PC-9 (cell line): ENCODE data around the gene NRSN1. TPM values are rescaled to one million over a fixed set of nuclear protein-coding genes. Genes with fewer than 3 reads are reported as not detected.

Experiments used
- BruUV-seq: library from RNA; stranded (reverse); fragments of 400-500 nt; replicated peaks from 2 replicates; lab custom pipeline; 2021; lab: Mats Ljungman, UMichigan
- CTCF ChIA-PET: fragments of 300-600 bp; sonication (Branson Sonifier 250); formaldehyde crosslinking; loops from one replicate; lab custom pipeline; 2022; ENCODE audit warnings: antibody characterized with exemption; lab: Charles Lee
- POLR2A ChIA-PET: fragments of 300-600 bp; sonication (Branson Sonifier 250); formaldehyde crosslinking; loops from one replicate; lab custom pipeline; 2022; ENCODE audit warnings: antibody characterized with exemption; ENCODE audit not compliant: unreplicated experiment; lab: Charles Lee
- DNase-seq, 2 experiments: peaks; one replicate each; pipeline versions ENCODE4 v3.0.0 to v3.0.0-alpha.2; 2015 to 2022; ENCODE audit warnings: mixed read lengths in 1 of 2
- H2AFZ ChIP-seq: fragments of 200-600 bp; sonication (generic); 2 replicates; pipeline ENCODE4 v1.8.1; 2017; ENCODE audit warnings: antibody characterized with exemption
- H3F3A ChIP-seq: fragments of 200-600 bp; sonication (generic); 2 replicates; pipeline ENCODE4 v1.8.1; 2017; ENCODE audit warnings: antibody characterized with exemption, mild to moderate bottlenecking, low read depth; ENCODE audit not compliant: insufficient read depth
- H3K27ac ChIP-seq: fragments of 200-600 bp; sonication (generic); 2 replicates; pipeline ENCODE4 v1.6.1; 2016; ENCODE audit warnings: mixed run types
- H3K27me3 ChIP-seq: fragments of 200-600 bp; sonication (generic); 2 replicates; pipeline ENCODE4 v1.6.1; 2016; ENCODE audit warnings: low read depth, mixed run types; ENCODE audit not compliant: insufficient read depth
- H3K36me3 ChIP-seq: fragments of 200-600 bp; sonication (generic); 2 replicates; pipeline ENCODE4 v1.6.1; 2016; ENCODE audit warnings: low read depth, mixed run types
- H3K4me1 ChIP-seq: fragments of 200-600 bp; sonication (generic); replicated peaks from 2 replicates; pipeline ENCODE4 v1.6.1; 2016; ENCODE audit warnings: mixed run types; ENCODE audit not compliant: insufficient read depth
- H3K4me2 ChIP-seq: fragments of 200-600 bp; sonication (generic); 2 replicates; pipeline ENCODE4 v1.6.1; 2017; ENCODE audit warnings: mixed run types
- H3K4me3 ChIP-seq: fragments of 200-600 bp; sonication (generic); 2 replicates; pipeline ENCODE4 v1.6.1; 2016; ENCODE audit warnings: mixed run types
- H3K79me2 ChIP-seq: fragments of 200-600 bp; sonication (generic); 2 replicates; pipeline ENCODE4 v1.6.1; 2017; ENCODE audit warnings: low read depth, mixed run types
- H3K9me2 ChIP-seq: fragments of 200-600 bp; sonication (generic); 2 replicates; pipeline ENCODE4 v1.8.1; 2017; ENCODE audit warnings: mild to moderate bottlenecking; ENCODE audit not compliant: insufficient read depth
- H3K9me3 ChIP-seq: fragments of 200-600 bp; sonication (generic); 2 replicates; pipeline ENCODE4 v1.8.1; 2016; ENCODE audit warnings: low read depth; ENCODE audit not compliant: insufficient read depth
- H4K20me1 ChIP-seq: fragments of 200-600 bp; sonication (generic); 2 replicates; pipeline ENCODE4 v1.8.1; 2017; ENCODE audit not compliant: insufficient read depth
- EZH2 ChIP-seq: fragments of 200-600 bp; sonication (generic); IDR thresholded peaks from 2 replicates; pipeline ENCODE4 v1.8.0; 2017; ENCODE audit warnings: antibody characterized with exemption, low read depth
- intact Hi-C: fragments of 100-400 bp; cut with micrococcal nuclease; formaldehyde crosslinking; loops from one replicate; pipeline ENCODE4 v1.10.0; 2022; ENCODE audit not compliant: unreplicated experiment
- total RNA-seq: library from RNA; stranded (reverse); gene quantifications from 2 replicates; pipeline ENCODE4 v1.2.3, GENCODE V29; 2021
- TF ChIP-seq, protein P1 (sequence below): fragments of 200-600 bp; sonication (generic); conservative IDR thresholded peaks from 2 replicates; pipeline ENCODE4 v1.6.1; 2017; ENCODE audit warnings: mixed run types, antibody characterized with exemption, mild to moderate bottlenecking, moderate library complexity

Gene NRSN1
- total RNA-seq, 1 experiment from 2014 or later = not detected

DNA sequence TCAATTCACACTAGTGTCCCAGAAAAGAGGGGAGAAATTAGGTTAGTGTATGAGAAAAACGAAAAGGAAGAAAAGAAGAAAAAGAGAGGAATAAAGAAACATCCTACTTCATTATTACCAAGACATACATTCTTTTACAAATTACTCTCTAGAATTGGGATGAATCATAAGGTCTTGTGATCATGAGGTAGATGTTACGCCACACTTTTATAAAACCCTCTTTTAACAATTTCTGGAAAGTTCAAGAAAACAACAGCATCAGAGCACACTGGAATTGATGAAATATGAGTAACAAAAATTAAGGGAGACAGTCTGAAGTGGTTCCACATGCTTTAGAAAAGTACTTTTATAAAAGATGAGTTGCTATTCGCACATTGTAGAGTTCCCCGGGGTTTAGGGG is 32.6 kb upstream of the NRSN1 start:
- Histone ChIP-seq H3K36me3 (no peaks in the 10 kb centered on the region), H3K9me2 (no peaks in the 10 kb centered on the region), H3K4me3 (no peak overlapping the region), H3K27me3 (peaks cover 4% of the 10 kb centered on the region; the same call in 1 of the 2 replicates), H3K27ac (no peak overlapping the region), H3K79me2 (no peaks in the 10 kb centered on the region), H4K20me1 (no peaks in the 10 kb centered on the region), H3K9me3 (no peaks in the 10 kb centered on the region), H2AFZ (no peak overlapping the region), H3K4me2 (no peak overlapping the region), H3F3A (no peaks in the 10 kb centered on the region), H3K4me1 (no peaks in the 10 kb centered on the region)
- CTCF ChIA-PET = interaction anchor here (0.7 kb wide), 1 partner anchor 11 kb away, joined by 4 read pairs; no protein-coding TSS in a partner anchor
- DNase-seq = no peak
- TF ChIP-seq, protein P1, sequence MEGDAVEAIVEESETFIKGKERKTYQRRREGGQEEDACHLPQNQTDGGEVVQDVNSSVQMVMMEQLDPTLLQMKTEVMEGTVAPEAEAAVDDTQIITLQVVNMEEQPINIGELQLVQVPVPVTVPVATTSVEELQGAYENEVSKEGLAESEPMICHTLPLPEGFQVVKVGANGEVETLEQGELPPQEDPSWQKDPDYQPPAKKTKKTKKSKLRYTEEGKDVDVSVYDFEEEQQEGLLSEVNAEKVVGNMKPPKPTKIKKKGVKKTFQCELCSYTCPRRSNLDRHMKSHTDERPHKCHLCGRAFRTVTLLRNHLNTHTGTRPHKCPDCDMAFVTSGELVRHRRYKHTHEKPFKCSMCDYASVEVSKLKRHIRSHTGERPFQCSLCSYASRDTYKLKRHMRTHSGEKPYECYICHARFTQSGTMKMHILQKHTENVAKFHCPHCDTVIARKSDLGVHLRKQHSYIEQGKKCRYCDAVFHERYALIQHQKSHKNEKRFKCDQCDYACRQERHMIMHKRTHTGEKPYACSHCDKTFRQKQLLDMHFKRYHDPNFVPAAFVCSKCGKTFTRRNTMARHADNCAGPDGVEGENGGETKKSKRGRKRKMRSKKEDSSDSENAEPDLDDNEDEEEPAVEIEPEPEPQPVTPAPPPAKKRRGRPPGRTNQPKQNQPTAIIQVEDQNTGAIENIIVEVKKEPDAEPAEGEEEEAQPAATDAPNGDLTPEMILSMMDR = no peak
- TF ChIP-seq EZH2 = no peak
- intact Hi-C loops = no loop called here
- BruUV-seq = no TSS peak
- POLR2A ChIA-PET = no interaction called here

DNA sequence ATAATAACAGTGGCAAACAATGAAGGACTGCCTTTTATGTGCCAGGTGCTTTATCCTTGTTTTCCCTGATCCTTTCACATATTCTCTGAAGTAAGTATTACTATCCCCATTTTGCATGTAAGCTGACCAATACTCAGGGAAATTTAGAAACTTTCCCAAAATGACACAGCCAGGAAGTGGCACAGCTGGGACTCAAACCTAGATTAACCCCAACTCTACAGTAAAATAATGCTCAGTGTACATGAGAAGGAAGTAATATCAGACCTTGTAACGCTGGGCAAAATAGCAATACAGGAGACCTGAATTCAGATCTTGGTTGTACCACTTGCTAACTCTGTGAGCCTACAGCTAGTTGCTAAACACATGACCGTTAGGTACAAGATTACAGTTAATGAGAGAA is 26.8 kb upstream of the NRSN1 start:
- Histone ChIP-seq H3F3A (no peaks in the 10 kb centered on the region), H3K4me3 (no peak overlapping the region), H3K36me3 (no peaks in the 10 kb centered on the region), H3K27ac (no peak overlapping the region), H3K27me3 (peaks cover 8% of the 10 kb centered on the region; the same call in 1 of the 2 replicates), H3K4me1 (no peaks in the 10 kb centered on the region), H3K4me2 (no peak overlapping the region), H3K9me2 (no peaks in the 10 kb centered on the region), H4K20me1 (no peaks in the 10 kb centered on the region), H3K9me3 (no peaks in the 10 kb centered on the region), H2AFZ (no peak overlapping the region), H3K79me2 (no peaks in the 10 kb centered on the region)
- TF ChIP-seq, protein P1 = no peak
- no peak for TF ChIP-seq EZH2
- intact Hi-C loops = no loop called here
- no TSS peak for BruUV-seq
- CTCF ChIA-PET = no interaction called here
- POLR2A ChIA-PET = no interaction called here
- DNase-seq = no peak

DNA sequence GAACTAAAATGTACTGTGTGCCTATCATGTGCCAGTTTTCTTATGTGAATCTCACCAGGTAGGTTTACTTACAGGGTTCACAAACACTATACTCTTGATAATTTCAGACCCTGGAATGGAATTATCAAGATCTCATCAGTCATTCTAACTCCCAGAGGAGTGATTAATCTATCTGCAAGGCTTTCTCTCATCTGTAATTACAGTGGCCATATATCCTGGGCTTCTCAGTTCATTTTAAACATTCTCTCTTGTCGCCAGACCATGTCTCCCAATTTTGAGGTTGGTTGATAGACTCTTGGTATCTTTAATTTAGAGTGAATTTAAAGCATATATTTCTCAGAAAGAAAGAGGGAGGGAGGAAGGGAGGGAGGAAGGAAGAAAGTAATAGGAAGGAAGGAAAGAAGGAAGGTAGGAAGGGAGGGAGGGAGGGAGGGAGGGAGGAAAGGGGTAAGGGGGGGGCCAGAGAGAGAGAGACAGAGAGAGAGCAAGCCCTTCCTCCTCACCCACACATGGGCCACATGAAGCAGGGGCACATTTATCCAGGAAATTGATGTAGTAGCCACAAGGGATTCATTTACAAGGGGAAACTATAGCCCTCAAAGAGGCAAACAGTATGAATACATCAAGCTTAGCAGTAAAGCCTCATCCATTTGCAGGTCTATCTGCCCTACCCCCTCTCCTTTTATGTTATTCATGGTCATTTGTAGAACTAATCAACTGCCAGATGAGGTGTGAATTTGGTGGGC is 25.8 kb upstream of the NRSN1 start:
- H3K4me1 ChIP-seq = no peaks in the 10 kb centered on the region
- CTCF ChIA-PET = no interaction called here
- H2AFZ ChIP-seq = no peak overlapping the region
- no peak overlapping the region for H3K27ac ChIP-seq
- TF ChIP-seq, protein P1 = no peak
- TF ChIP-seq EZH2 = no peak
- no peaks in the 10 kb centered on the region for H3K79me2 ChIP-seq
- no peaks in the 10 kb centered on the region for H3F3A ChIP-seq
- no peaks in the 10 kb centered on the region for H3K9me3 ChIP-seq
- peaks cover 11% of the 10 kb centered on the region; the same call in 1 of the 2 replicates for H3K27me3 ChIP-seq
- H3K4me2 ChIP-seq = no peak overlapping the region
- no peaks in the 10 kb centered on the region for H4K20me1 ChIP-seq
- H3K4me3 ChIP-seq = no peak overlapping the region
- no peak for DNase-seq
- intact Hi-C loops = no loop called here
- BruUV-seq = no TSS peak
- H3K9me2 ChIP-seq = no peaks in the 10 kb centered on the region
- H3K36me3 ChIP-seq = no peaks in the 10 kb centered on the region
- POLR2A ChIA-PET = no interaction called here
